HCT116 (cell line): ENCODE data around the gene ZBTB20. TPM values are rescaled to one million over a fixed set of nuclear protein-coding genes. Genes with fewer than 3 reads are reported as not detected.

ENCODE experiments used
- ATAC-seq: fragments of 200-7000 bp; cut with Tn5 transposase; 2 replicates; pipeline ENCODE4 v1.9.1; 2020; ENCODE audit warnings: mild to moderate bottlenecking, moderate library complexity
- BruUV-seq: library from RNA; stranded (reverse); fragments of 400-500 nt; replicated peaks from 2 replicates; lab custom pipeline; 2021; lab: Mats Ljungman, UMichigan
- CTCF ChIA-PET: fragments of 300-600 bp; sonication (Branson Sonifier 250); formaldehyde crosslinking; loops from one replicate; lab custom pipeline; 2021; ENCODE audit warnings: antibody characterized with exemption; lab: Charles Lee
- POLR2A ChIA-PET: fragments of 300-600, 350-600 bp; sonication (Branson Sonifier 250); formaldehyde crosslinking; loops from one replicate; lab custom pipeline; 2021; ENCODE audit warnings: antibody characterized with exemption; lab: Charles Lee
- RAD21 ChIA-PET, 2 experiments: fragments of 300-600 bp; sonication (Branson Sonifier 250); formaldehyde crosslinking; loops; one replicate each; lab custom pipeline; 2023; ENCODE audit warnings: low total read pairs in 2 of 2; ENCODE audit not compliant: uncharacterized antibody in 2 of 2, unreplicated experiment in 2 of 2, low non-redundant PET in 1 of 2; lab: Charles Lee
- DNase-seq: peaks from one replicate; pipeline ENCODE4 v3.0.0-alpha.2; 2010; ENCODE audit warnings: low read depth, low spot score
- H2AFZ ChIP-seq: fragments of 200-600 bp; shearing (Covaris generic), sonication (generic); 2 replicates; pipeline ENCODE4 v1.6.1; 2017; ENCODE audit warnings: low read depth, mixed run types, mixed read lengths, antibody characterized with exemption, low read length; ENCODE audit not compliant: poor library complexity, severe bottlenecking
- H3K27ac ChIP-seq: 2 replicates; pipeline ENCODE4 v1.5.1; 2012; ENCODE audit warnings: low read depth, low read length
- H3K27me3 ChIP-seq: fragments of 200-600 bp; sonication (generic); 2 replicates; pipeline ENCODE4 v1.6.1; 2016; ENCODE audit warnings: mixed run types, low read length, mixed read lengths; ENCODE audit not compliant: insufficient read depth
- H3K36me3 ChIP-seq, 2 experiments: fragments of 200-500 bp in 1 of 2; fragments of 200-600 bp in 1 of 2; sonication (Bioruptor generic) in 1 of 2; sonication (generic) in 1 of 2; 2 replicates each; pipeline versions ENCODE4 v1.5.1 to v1.6.1; 2014 to 2016; ENCODE audit warnings: low read length in 2 of 2, inconsistent platforms in 1 of 2, mixed read lengths in 1 of 2, mixed run types in 1 of 2; ENCODE audit not compliant: insufficient read depth in 2 of 2, control insufficient read depth in 1 of 2
- H3K4me1 ChIP-seq, 2 experiments: fragments of 200-600 bp in 1 of 2; sonication (generic) in 1 of 2; 2 replicates each; pipeline versions ENCODE4 v1.5.1 to v1.6.1; 2012 to 2017; ENCODE audit warnings: low read length in 2 of 2, inconsistent platforms in 1 of 2, mild to moderate bottlenecking in 1 of 2, mixed read lengths in 1 of 2, mixed run types in 1 of 2, moderate library complexity in 1 of 2; ENCODE audit not compliant: insufficient read depth in 2 of 2, control insufficient read depth in 1 of 2
- H3K4me2 ChIP-seq: fragments of 200-600 bp; sonication (generic); 2 replicates; pipeline ENCODE4 v1.6.1; 2017; ENCODE audit warnings: mixed run types, low read length, mixed read lengths
- H3K4me3 ChIP-seq, 2 experiments: fragments of 200-600 bp in 1 of 2; sonication (generic) in 1 of 2; replicated peaks in 1 of 2; 2 replicates each; pipeline ENCODE4 v1.5.1; 2011 to 2016; ENCODE audit warnings: low read length in 2 of 2, control low read depth in 1 of 2, low read depth in 1 of 2, mild to moderate bottlenecking in 1 of 2, mixed read lengths in 1 of 2, mixed run types in 1 of 2
- H3K79me2 ChIP-seq: fragments of 200-600 bp; sonication (generic); 2 replicates; pipeline ENCODE4 v1.6.1; 2017; ENCODE audit warnings: mild to moderate bottlenecking, mixed run types, low read length, moderate library complexity, mixed read lengths; ENCODE audit not compliant: insufficient read depth
- H3K9ac ChIP-seq: fragments of 200-600 bp; sonication (generic); 2 replicates; pipeline ENCODE4 v1.6.1; 2016; ENCODE audit warnings: low read length, mixed read lengths
- H3K9me2 ChIP-seq: fragments of 200-600 bp; sonication (generic), shearing (Covaris generic); 2 replicates; pipeline ENCODE4 v1.6.1; 2017; ENCODE audit warnings: mixed run types, mild to moderate bottlenecking, moderate library complexity; ENCODE audit not compliant: insufficient read depth
- H3K9me3 ChIP-seq, 2 experiments: fragments of 200-500 bp in 1 of 2; fragments of 200-600 bp in 1 of 2; sonication (Bioruptor generic) in 1 of 2; sonication (generic) in 1 of 2; 2 replicates each; pipeline ENCODE4 v1.6.1; 2014 to 2017; ENCODE audit warnings: low read length in 2 of 2, mixed read lengths in 2 of 2, inconsistent platforms in 1 of 2, low read depth in 1 of 2, mild to moderate bottlenecking in 1 of 2, mixed run types in 1 of 2, moderate library complexity in 1 of 2; ENCODE audit not compliant: control insufficient read depth in 1 of 2, insufficient read depth in 1 of 2
- H4K20me1 ChIP-seq: fragments of 200-600 bp; sonication (generic), shearing (Covaris generic); 2 replicates; pipeline ENCODE4 v1.6.1; 2017; ENCODE audit warnings: mixed run types, mild to moderate bottlenecking, moderate library complexity; ENCODE audit not compliant: insufficient read depth
- CBX3 ChIP-seq: IDR thresholded peaks from 2 replicates; pipeline ENCODE4 v1.6.1; 2012; ENCODE audit warnings: low read depth
- CTCF ChIP-seq, 3 experiments: fragments of 200-600 bp in 1 of 3; sonication (generic) in 1 of 3; IDR thresholded peaks in 2 of 3; conservative IDR thresholded peaks in 1 of 3; 2 replicates each; pipeline ENCODE4 v1.5.1; 2012 to 2017; ENCODE audit warnings: low read depth in 2 of 3, low read length in 2 of 3, antibody characterized with exemption in 1 of 3, borderline replicate concordance in 1 of 3, control low read depth in 1 of 3, mild to moderate bottlenecking in 1 of 3, mixed read lengths in 1 of 3, mixed run types in 1 of 3, moderate library complexity in 1 of 3; ENCODE audit not compliant: insufficient read depth in 1 of 3
- ELF1 ChIP-seq: IDR thresholded peaks from 2 replicates; pipeline ENCODE4 v1.6.1; 2012; ENCODE audit warnings: low read depth, borderline replicate concordance
- EZH2 ChIP-seq: fragments of 200-600 bp; sonication (generic); IDR thresholded peaks from 2 replicates; pipeline ENCODE4 v1.6.1; 2017; ENCODE audit warnings: antibody characterized with exemption, mixed run types
- FOSL1 ChIP-seq: IDR thresholded peaks from 2 replicates; pipeline ENCODE4 v1.6.1; 2012; ENCODE audit warnings: low read depth
- JUND ChIP-seq: IDR thresholded peaks from 2 replicates; pipeline ENCODE4 v1.6.1; 2012
- POLR2A ChIP-seq: IDR thresholded peaks from 2 replicates; pipeline ENCODE4 v1.7.0; 2011; ENCODE audit warnings: borderline replicate concordance; ENCODE audit not compliant: insufficient read depth, insufficient read length; ENCODE audit errors: extremely low read depth
- POLR2AphosphoS5 ChIP-seq: IDR thresholded peaks from 2 replicates; pipeline ENCODE4 v1.6.1; 2011; ENCODE audit warnings: mild to moderate bottlenecking, low read depth, low read length, moderate library complexity
- REST ChIP-seq: IDR thresholded peaks from 2 replicates; pipeline ENCODE4 v1.6.1; 2012; ENCODE audit warnings: low read depth
- SIN3A ChIP-seq: IDR thresholded peaks from 2 replicates; pipeline ENCODE4 v1.6.1; 2012; ENCODE audit warnings: low read depth
- ZBTB33 ChIP-seq: IDR thresholded peaks from 2 replicates; pipeline ENCODE4 v1.6.1; 2011; ENCODE audit warnings: mild to moderate bottlenecking, low read length, moderate library complexity; ENCODE audit not compliant: insufficient replicate concordance; ENCODE audit errors: extremely low read depth
- ZFX ChIP-seq: fragments of 450-650 bp; IDR thresholded peaks from 2 replicates; pipeline ENCODE4 v1.6.1; 2017
- ZNF274 ChIP-seq: fragments of 200-500 bp; sonication (Bioruptor generic); IDR thresholded peaks from 2 replicates; pipeline ENCODE4 v1.6.1; 2014; ENCODE audit warnings: mild to moderate bottlenecking, low read depth, low read length, inconsistent platforms
- intact Hi-C: fragments of 100-400 bp; cut with micrococcal nuclease; formaldehyde crosslinking; loops from 2 replicates; pipeline ENCODE4 v1.10.0; 2022
- total RNA-seq: library from RNA; stranded (reverse); gene quantifications from one replicate; pipeline ENCODE4 v1.2.1, GENCODE V29; 2021; ENCODE audit not compliant: unreplicated experiment

The ZBTB20 gene
- total RNA-seq, 1 experiment from 2014 or later: 42.1 TPM

- no peaks in the 10 kb centered on the region for H3K9me3 ChIP-seq
- no TSS peak for BruUV-seq
- ChIA-PET CTCF (no interaction called here), RAD21 (no interaction called here), POLR2A (no interaction called here)
- DNase-seq (no peak), ATAC-seq (no peak)
- H3K79me2 ChIP-seq: no peaks in the 10 kb centered on the region
- H2AFZ ChIP-seq: no peak overlapping the region
- intact Hi-C loops: no loop called here
- H3K36me3 ChIP-seq: no peaks in the 10 kb centered on the region
- no peak overlapping the region for H3K4me2 ChIP-seq
- no peaks in the 10 kb centered on the region for H3K27me3 ChIP-seq
- no peaks in the 10 kb centered on the region for H4K20me1 ChIP-seq
- TF ChIP-seq POLR2AphosphoS5 (no peak), REST (no peak), ELF1 (no peak), CTCF (IDR thresholded peaks at IDR 0.05 in 2 of 3, conservative IDR thresholded peaks at IDR 0.05 in 1 of 3; ENCODE audit: borderline replicate concordance in 1 of 3, insufficient read depth in 1 of 3, low read depth in 2 of 3, low read length in 2 of 3) (no peak), SIN3A (no peak), FOSL1 (no peak), ZFX (no peak), ZBTB33 (no peak), CBX3 (no peak), EZH2 (no peak), JUND (no peak), ZNF274 (no peak), POLR2A (no peak)
- no peak overlapping the region for H3K9ac ChIP-seq
- no peak overlapping the region for H3K27ac ChIP-seq
- H3K4me1 ChIP-seq: peaks cover 0 to 5% of the 10 kb centered on the region in 2 experiments; a peak in 1 of 4 replicates
- no peaks in the 10 kb centered on the region for H3K9me2 ChIP-seq
- no peak overlapping the region for H3K4me3 ChIP-seq
These were observed 851.1 kb downstream of the ZBTB20 start for GRCh38 chr3:114295946-114296345.
